HepG2 (cell line): ENCODE results near the gene SYPL2. TPM values are rescaled to one million over a fixed set of nuclear protein-coding genes. Genes with fewer than 3 reads are reported as not detected.

Experiments
- BCL6 ChIP-seq: IDR thresholded peaks from 2 replicates; pipeline ENCODE4 v1.6.1; 2016; ENCODE audit warnings: missing genetic modification reagents, missing compliant biosample characterization
- HMG20A ChIP-seq: IDR thresholded peaks from 2 replicates; pipeline ENCODE4 v1.6.1; 2016; ENCODE audit warnings: borderline replicate concordance
- KLF11 ChIP-seq: IDR thresholded peaks from 2 replicates; pipeline ENCODE4 v1.6.1; 2016; ENCODE audit warnings: missing compliant biosample characterization
- MEIS2 ChIP-seq: sonication (generic); formaldehyde crosslinking; IDR thresholded peaks from 2 replicates; pipeline ENCODE4 v1.9.0; 2021; ENCODE audit warnings: mild to moderate bottlenecking, missing genetic modification reagents
- NAIF1 ChIP-seq: sonication (generic); formaldehyde crosslinking; IDR thresholded peaks from 2 replicates; pipeline ENCODE4 v1.5.0; 2020; ENCODE audit warnings: mild to moderate bottlenecking, missing genetic modification reagents, borderline replicate concordance
- RARG ChIP-seq: sonication (generic); formaldehyde crosslinking; IDR thresholded peaks from 2 replicates; pipeline ENCODE4 v1.4.0; 2020; ENCODE audit warnings: low read depth, mild to moderate bottlenecking, missing genetic modification reagents
- ZNF30 ChIP-seq: sonication (generic); formaldehyde crosslinking; IDR thresholded peaks from 2 replicates; pipeline ENCODE4 v1.5.0; 2020; ENCODE audit warnings: mild to moderate bottlenecking, missing genetic modification reagents
- ZNF558 ChIP-seq: sonication (generic); formaldehyde crosslinking; IDR thresholded peaks from 2 replicates; pipeline ENCODE4 v1.9.0; 2022; ENCODE audit warnings: mild to moderate bottlenecking, missing genetic modification reagents, borderline replicate concordance
- ZNF570 ChIP-seq: sonication (generic); formaldehyde crosslinking; IDR thresholded peaks from 2 replicates; pipeline ENCODE4 v1.4.0; 2020; ENCODE audit warnings: mild to moderate bottlenecking, missing genetic modification reagents, borderline replicate concordance
- ZNF713 ChIP-seq: sonication (generic); formaldehyde crosslinking; IDR thresholded peaks from 2 replicates; pipeline ENCODE4 v1.4.0; 2020; ENCODE audit warnings: mild to moderate bottlenecking, missing genetic modification reagents
- ZNF777 ChIP-seq: sonication (generic); formaldehyde crosslinking; IDR thresholded peaks from 2 replicates; pipeline ENCODE4 v1.4.0; 2020; ENCODE audit warnings: missing genetic modification reagents
- ZNF883 ChIP-seq: sonication (generic); formaldehyde crosslinking; IDR thresholded peaks from 2 replicates; pipeline ENCODE4 v1.5.1; 2020; ENCODE audit warnings: mild to moderate bottlenecking, missing genetic modification reagents; ENCODE audit errors: not compliant biosample characterization
- polyA plus RNA-seq, 8 experiments: library from polyadenylated mRNA; depleted of rRNA in 3 of 8; stranded (reverse) in 7 of 8; unstranded in 1 of 8; fragments of >200 nt; fragmentation: Illumina TruSeq in 4 of 8; extraction: Trizol in 4 of 8; gene quantifications; 2 replicates each; pipeline versions ENCODE4 v1.2.1 to v1.2.3, GENCODE V29; 2011 to 2016; ENCODE audit warnings: low read depth in 4 of 8, missing spikeins in 1 of 8, mixed read lengths in 1 of 8; ENCODE audit not compliant: insufficient read depth in 1 of 8
- total RNA-seq, 5 experiments: library from RNA; depleted of rRNA; stranded (reverse); fragments of >200 nt; fragmentation: Illumina TruSeq; extraction: Trizol; gene quantifications; 2 replicates each; pipeline ENCODE4 v1.2.3, GENCODE V29; 2016; ENCODE audit warnings: low read depth in 1 of 5
- TF ChIP-seq, protein P1 (sequence below): sonication (generic); formaldehyde crosslinking; IDR thresholded peaks from 2 replicates; pipeline ENCODE4 v1.4.0; 2020; ENCODE audit warnings: low read depth, mild to moderate bottlenecking, missing genetic modification reagents
- TF ChIP-seq, protein P2 (sequence below): fragments of 450-650 bp; IDR thresholded peaks from 2 replicates; pipeline ENCODE4 v1.6.1; 2016
- TF ChIP-seq, protein P3 (sequence below): sonication (generic); formaldehyde crosslinking; IDR thresholded peaks from 2 replicates; pipeline ENCODE4 v1.4.0; 2020; ENCODE audit warnings: missing genetic modification reagents, borderline replicate concordance
- TF ChIP-seq, protein P4 (sequence below): sonication (generic); formaldehyde crosslinking; conservative IDR thresholded peaks from 2 replicates; pipeline ENCODE4 v1.4.0; 2020; ENCODE audit warnings: mild to moderate bottlenecking, missing genetic modification reagents, moderate library complexity

SYPL2 gene
- total and polyA plus RNA-seq, 2 of the 13 experiments (the other 11 are each of a cell fraction or from before 2014, with no cell fraction given), result 0.17 to 0.24 TPM

DNA sequence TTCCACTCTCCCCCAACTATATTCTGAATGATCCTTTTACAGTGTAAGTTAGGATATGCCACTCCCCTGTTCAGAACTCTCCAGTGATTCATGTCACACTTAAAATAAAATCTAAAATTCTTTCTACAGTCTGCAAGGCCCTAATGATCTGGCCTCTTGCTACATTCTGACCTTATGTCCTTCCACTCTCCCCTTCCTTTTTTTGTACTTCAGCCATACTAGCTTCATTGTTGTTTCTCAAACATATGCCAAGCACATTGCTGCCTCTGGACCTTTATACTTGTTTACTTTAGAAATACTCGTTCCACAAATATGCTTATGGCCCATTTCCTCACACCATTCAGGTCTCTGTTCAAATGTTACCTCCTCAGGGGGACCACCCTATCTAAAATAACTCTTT, 25.3 kb upstream of the SYPL2 start (continued):
- TF ChIP-seq, protein P1, sequence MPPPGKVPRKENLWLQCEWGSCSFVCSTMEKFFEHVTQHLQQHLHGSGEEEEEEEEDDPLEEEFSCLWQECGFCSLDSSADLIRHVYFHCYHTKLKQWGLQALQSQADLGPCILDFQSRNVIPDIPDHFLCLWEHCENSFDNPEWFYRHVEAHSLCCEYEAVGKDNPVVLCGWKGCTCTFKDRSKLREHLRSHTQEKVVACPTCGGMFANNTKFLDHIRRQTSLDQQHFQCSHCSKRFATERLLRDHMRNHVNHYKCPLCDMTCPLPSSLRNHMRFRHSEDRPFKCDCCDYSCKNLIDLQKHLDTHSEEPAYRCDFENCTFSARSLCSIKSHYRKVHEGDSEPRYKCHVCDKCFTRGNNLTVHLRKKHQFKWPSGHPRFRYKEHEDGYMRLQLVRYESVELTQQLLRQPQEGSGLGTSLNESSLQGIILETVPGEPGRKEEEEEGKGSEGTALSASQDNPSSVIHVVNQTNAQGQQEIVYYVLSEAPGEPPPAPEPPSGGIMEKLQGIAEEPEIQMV (CRISPR knock-in tag), result no peak
- TF ChIP-seq, protein P2, sequence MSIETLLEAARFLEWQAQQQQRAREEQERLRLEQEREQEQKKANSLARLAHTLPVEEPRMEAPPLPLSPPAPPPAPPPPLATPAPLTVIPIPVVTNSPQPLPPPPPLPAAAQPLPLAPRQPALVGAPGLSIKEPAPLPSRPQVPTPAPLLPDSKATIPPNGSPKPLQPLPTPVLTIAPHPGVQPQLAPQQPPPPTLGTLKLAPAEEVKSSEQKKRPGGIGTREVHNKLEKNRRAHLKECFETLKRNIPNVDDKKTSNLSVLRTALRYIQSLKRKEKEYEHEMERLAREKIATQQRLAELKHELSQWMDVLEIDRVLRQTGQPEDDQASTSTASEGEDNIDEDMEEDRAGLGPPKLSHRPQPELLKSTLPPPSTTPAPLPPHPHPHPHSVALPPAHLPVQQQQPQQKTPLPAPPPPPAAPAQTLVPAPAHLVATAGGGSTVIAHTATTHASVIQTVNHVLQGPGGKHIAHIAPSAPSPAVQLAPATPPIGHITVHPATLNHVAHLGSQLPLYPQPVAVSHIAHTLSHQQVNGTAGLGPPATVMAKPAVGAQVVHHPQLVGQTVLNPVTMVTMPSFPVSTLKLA, result peak; percentile 7; the same call in 1 of the 2 replicates
- TF ChIP-seq, protein P3, sequence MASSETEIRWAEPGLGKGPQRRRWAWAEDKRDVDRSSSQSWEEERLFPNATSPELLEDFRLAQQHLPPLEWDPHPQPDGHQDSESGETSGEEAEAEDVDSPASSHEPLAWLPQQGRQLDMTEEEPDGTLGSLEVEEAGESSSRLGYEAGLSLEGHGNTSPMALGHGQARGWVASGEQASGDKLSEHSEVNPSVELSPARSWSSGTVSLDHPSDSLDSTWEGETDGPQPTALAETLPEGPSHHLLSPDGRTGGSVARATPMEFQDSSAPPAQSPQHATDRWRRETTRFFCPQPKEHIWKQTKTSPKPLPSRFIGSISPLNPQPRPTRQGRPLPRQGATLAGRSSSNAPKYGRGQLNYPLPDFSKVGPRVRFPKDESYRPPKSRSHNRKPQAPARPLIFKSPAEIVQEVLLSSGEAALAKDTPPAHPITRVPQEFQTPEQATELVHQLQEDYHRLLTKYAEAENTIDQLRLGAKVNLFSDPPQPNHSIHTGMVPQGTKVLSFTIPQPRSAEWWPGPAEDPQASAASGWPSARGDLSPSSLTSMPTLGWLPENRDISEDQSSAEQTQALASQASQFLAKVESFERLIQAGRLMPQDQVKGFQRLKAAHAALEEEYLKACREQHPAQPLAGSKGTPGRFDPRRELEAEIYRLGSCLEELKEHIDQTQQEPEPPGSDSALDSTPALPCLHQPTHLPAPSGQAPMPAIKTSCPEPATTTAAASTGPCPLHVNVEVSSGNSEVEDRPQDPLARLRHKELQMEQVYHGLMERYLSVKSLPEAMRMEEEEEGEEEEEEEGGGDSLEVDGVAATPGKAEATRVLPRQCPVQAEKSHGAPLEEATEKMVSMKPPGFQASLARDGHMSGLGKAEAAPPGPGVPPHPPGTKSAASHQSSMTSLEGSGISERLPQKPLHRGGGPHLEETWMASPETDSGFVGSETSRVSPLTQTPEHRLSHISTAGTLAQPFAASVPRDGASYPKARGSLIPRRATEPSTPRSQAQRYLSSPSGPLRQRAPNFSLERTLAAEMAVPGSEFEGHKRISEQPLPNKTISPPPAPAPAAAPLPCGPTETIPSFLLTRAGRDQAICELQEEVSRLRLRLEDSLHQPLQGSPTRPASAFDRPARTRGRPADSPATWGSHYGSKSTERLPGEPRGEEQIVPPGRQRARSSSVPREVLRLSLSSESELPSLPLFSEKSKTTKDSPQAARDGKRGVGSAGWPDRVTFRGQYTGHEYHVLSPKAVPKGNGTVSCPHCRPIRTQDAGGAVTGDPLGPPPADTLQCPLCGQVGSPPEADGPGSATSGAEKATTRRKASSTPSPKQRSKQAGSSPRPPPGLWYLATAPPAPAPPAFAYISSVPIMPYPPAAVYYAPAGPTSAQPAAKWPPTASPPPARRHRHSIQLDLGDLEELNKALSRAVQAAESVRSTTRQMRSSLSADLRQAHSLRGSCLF, result no peak
- TF ChIP-seq KLF11 (CRISPR knock-in tag), result no peak
- no peak for TF ChIP-seq ZNF558 (CRISPR knock-in tag)
- TF ChIP-seq, protein P4, sequence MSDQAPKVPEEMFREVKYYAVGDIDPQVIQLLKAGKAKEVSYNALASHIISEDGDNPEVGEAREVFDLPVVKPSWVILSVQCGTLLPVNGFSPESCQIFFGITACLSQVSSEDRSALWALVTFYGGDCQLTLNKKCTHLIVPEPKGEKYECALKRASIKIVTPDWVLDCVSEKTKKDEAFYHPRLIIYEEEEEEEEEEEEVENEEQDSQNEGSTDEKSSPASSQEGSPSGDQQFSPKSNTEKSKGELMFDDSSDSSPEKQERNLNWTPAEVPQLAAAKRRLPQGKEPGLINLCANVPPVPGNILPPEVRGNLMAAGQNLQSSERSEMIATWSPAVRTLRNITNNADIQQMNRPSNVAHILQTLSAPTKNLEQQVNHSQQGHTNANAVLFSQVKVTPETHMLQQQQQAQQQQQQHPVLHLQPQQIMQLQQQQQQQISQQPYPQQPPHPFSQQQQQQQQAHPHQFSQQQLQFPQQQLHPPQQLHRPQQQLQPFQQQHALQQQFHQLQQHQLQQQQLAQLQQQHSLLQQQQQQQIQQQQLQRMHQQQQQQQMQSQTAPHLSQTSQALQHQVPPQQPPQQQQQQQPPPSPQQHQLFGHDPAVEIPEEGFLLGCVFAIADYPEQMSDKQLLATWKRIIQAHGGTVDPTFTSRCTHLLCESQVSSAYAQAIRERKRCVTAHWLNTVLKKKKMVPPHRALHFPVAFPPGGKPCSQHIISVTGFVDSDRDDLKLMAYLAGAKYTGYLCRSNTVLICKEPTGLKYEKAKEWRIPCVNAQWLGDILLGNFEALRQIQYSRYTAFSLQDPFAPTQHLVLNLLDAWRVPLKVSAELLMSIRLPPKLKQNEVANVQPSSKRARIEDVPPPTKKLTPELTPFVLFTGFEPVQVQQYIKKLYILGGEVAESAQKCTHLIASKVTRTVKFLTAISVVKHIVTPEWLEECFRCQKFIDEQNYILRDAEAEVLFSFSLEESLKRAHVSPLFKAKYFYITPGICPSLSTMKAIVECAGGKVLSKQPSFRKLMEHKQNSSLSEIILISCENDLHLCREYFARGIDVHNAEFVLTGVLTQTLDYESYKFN, result peak; percentile 70
- no peak for TF ChIP-seq ZNF883 (CRISPR knock-in tag)
- no peak for TF ChIP-seq MEIS2
- no peak for TF ChIP-seq NAIF1 (CRISPR knock-in tag)
- no peak for TF ChIP-seq ZNF570 (CRISPR knock-in tag)
- TF ChIP-seq ZNF777 (CRISPR knock-in tag), result no peak
- peak; percentile 96 for TF ChIP-seq HMG20A (CRISPR knock-in tag)
- TF ChIP-seq RARG (CRISPR knock-in tag), result no peak
- TF ChIP-seq BCL6 (CRISPR knock-in tag), result peak; percentile 58; the same call in 1 of the 2 replicates
- TF ChIP-seq ZNF30 (CRISPR knock-in tag), result no peak
- no peak for TF ChIP-seq ZNF713
